Activated CD4-positive, CD25-positive, alpha-beta regulatory T cell treated with anti-CD3 and anti-CD28 coated beads, Interleukin-2, amount 50 U/mL, for 72 hours (primary cell): ENCODE results near the gene KCNT1.

ENCODE experiments used
- DNase-seq: peaks from one replicate; pipeline ENCODE4 v3.0.0; 2021

Gene KCNT1

DNA sequence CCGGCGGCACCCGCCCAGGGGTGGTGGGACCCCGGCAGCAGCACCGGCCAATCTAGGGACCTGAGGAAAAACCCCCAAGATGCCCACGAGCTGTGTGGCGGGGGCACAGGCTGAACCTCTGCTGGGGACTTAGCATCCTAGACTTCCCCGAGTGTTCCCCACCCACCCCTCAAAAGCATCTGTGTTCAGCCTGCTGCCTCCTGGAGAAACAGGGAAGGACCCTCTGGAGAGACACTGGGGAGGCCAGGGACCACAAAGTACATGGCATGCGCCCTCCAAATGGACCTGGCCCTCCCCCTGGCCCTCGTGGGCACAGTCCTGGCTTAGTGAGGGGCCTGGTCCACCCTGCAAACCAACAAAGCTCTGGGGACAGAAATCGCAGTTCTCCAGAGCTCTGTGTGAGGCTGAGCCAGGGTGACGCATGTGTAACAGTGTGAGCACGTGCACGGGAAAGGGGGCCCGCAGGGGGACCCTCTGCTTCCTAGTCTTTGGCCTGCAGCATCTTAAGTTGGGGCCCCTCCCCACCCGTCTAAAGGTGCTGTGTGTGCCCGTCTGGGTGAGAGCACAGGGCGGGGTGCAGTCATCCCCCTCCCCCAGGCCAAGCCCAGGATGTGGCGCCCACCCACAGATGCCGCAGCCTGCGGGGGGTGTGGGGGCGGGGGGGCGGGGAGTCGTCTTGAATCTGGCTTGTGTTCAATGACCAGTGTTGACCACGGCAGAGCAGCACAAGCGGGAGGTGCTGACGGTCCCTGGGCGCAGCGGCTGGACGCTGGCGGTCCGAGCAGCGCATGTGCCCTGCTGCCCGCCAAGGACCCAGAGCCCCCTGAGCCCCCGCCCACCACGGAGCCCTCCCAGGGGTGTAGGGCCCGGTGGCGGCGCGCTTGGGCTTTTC, 672 bp upstream of the KCNT1 start:
- no peak for DNase-seq

- DNase-seq, result no peak
These were observed 1.7 kb downstream of the KCNT1 start for GRCh38 chr9:135703726-135704125.

DNA sequence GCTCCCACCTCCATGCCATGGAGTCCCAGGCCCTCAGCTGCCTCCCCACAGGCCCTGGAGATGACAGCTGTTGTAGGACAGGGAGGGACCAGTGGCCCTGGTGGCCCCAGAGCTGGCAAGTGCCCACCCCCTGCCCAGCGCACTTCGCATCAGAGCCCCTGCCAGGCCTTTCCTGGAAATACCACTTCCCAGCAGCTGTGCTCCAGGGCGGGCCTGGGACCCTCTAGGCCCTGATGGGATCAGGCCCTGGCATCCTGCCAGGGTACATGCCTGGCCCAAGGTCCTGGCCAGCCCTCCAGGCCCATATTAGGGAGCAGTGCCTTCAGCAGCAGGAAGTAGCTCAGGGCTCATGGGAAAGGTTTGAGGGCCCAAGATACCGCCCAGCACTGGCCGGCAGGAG, 2.5 kb downstream of the KCNT1 start:
- DNase-seq, result no peak

- DNase-seq, result no peak
These were observed 3.4 kb downstream of the KCNT1 start for GRCh38 chr9:135705376-135705775.

DNA sequence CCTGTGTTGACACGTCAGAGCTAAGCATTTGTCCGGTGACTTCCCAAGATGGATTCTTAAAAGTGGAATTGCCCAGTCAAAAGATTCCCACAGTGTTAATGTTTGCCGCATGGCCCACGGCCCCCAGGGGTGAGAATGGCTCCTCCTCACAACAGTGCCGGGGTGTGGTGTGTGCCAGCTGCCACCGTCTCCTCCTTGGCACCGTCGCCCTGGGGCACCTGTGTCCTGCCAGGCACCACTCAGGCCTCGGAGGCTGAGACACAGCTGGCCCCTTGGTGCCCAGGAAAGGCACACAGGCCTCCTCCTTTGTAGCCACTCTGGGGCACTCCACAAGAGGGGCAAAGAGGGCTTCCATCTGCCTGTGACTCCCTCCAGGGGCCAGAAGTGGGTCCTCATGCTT, 4.3 kb downstream of the KCNT1 start:
- no peak for DNase-seq

- no peak for DNase-seq
These were observed 5.5 kb downstream of the KCNT1 start for GRCh38 chr9:135707252-135708138.

- no peak for DNase-seq
These were observed 6.2 kb downstream of the KCNT1 start for GRCh38 chr9:135708164-135708563.

GRCh38 chr9:135711391-135711790, 9.4 kb downstream of the KCNT1 start:
- DNase-seq, result no peak

DNA sequence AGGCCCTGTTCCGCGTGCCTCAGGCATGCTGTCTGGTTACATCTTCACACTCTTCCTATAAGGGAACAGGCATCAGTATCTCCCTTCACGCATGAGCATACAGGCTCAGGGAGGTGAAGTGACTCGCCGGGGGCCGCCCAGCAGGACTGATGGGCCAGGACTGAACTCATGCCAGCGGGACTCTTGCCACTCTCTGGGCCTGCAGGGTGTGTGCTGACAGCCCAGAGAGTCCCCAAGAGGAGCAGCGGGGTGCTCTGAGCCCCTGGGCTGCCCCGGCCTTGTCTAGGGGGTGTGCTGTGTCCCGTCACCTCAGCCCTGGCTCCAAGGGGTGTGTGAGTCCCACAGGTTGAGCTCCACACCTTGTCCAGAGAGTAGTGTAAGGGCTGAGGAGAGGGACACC, 9.9 kb downstream of the KCNT1 start:
- DNase-seq, result no peak

DNA sequence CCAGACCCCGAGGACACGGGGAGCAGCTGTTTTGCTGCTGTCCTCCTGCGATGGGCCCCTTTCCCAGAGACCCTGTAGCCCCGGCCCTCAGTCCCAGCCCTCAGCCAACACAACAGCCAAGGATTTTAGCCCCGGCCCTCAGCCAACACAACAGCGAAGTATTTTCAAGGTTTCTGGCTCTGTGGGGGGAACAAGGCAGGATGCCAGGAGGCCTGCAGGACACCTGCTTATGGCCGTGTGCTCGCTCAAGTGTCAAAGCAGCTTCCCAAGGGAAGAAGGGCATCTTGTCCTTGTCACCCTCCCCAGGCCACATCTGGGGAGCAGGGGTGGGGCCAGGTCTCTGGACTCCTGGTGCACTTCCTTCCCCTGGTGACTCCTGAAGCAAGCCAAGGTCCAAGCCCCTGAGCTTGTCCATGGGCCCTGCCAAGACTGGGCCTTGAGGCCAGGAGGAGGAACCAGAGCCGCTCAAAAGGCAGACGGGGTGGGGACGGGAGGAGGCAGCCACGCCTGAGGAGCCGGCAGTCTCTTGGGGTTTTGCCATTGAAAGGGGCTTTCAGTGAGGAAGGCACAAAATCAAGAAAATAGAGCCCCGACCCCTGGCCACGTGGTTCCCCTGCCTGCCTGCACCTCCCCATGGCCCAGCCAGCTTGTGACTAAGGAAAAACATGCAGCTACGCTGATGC, 10.8 kb downstream of the KCNT1 start:
- no peak for DNase-seq

GRCh38 chr9:135714242-135715055, 12.5 kb downstream of the KCNT1 start:
- no peak for DNase-seq

DNA sequence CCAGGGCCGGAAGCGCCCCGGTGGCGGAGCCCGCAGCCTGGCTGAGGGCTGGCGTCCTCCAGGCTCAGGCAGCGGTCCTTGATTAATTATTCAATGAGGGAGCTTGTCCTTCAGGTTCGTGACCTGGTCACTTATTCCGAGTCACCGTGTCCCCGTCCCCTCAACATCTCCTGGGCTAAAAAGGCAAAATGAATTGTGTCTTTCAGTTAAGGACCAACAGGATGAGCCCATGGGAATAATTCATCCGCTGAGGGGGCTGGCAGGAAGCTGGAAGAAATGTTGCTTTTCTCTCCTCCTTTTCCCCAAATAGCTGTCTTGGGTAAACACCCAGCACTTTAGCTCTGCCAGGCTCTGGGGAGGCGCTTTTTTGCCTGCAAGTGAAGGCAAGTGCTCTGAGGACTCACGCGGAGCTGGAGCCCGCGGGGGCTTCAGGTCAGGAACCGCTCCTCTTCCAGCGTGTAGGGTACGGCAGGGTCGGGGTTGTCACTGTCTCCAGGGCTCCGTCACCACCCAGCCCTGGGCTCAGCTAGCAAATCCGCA, 13.1 kb downstream of the KCNT1 start:
- DNase-seq, result no peak

GRCh38 chr9:135716045-135716444, 14.1 kb downstream of the KCNT1 start:
- no peak for DNase-seq

- DNase-seq, result no peak
These were observed 15.4 kb downstream of the KCNT1 start for GRCh38 chr9:135717410-135717809.

- DNase-seq, result no peak
These were observed 16.6 kb downstream of the KCNT1 start for GRCh38 chr9:135718616-135719015.

GRCh38 chr9:135719472-135719871, 17.5 kb downstream of the KCNT1 start:
- DNase-seq, result no peak

GRCh38 chr9:135722365-135722764, 20.4 kb downstream of the KCNT1 start:
- no peak for DNase-seq

DNA sequence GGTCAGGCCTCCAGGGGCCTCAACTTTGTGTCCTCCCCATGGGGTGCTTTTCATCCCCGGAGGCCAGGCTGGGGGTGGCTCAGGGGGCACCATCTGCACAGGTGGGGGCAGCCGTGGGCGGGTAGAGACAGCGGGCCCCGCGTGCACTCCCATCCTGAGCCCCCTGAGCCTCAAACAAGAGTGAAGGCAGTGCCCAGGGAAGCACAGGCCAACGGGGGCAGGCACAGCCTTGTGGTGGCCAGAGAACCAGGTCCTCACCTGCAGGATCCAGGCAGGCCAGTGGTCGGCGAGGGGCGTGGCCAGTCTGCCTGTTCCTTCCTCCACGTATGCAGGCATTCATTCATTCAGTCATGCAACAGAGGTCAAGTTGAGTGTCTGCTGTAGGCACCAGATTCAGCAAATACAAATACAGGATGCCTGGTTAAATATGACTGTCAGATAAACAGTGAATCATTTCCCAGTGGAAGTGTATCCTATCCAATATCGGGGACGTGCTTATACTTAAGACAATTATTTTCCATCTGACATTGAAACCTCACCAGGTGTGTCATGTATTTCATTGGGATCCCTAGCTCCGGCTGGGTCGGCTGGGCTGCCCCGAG, 22.3 kb downstream of the KCNT1 start:
- no peak for DNase-seq

DNA sequence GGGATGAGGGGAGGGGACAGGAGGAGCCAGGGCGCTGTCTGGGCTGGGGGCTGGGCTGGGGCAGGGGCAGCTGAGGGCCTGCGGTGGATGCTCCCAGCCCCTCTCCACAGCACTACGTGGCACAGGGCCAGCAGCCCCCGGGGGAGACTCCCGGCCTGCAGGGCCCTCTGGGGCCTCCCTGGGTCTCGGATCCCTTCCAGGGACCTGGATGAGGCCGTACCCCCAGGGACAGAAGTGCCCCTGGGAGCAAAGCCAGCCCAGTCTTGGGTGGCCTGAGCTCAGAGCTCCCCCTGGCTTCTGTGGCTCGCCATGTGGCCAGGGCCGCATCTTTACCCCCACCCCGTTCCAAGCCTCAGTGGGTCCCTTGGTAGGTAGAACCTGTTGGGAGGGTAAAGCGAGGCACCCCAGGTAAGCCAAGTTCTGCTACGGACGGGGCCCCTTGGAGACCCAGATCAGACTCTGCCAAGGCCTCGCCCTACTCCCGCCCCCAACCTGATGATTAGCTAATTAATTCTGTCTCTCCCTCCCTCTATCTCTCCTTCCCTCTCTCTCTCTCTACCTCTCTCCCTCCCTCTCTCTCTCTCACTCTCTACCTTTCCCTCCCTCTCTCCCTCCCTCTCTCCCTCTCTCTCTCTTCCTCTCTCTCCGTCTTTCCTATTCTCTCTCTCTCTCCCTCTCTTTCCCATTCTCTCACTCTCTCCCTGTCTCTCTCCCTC, 24.3 kb downstream of the KCNT1 start:
- DNase-seq, result no peak

DNA sequence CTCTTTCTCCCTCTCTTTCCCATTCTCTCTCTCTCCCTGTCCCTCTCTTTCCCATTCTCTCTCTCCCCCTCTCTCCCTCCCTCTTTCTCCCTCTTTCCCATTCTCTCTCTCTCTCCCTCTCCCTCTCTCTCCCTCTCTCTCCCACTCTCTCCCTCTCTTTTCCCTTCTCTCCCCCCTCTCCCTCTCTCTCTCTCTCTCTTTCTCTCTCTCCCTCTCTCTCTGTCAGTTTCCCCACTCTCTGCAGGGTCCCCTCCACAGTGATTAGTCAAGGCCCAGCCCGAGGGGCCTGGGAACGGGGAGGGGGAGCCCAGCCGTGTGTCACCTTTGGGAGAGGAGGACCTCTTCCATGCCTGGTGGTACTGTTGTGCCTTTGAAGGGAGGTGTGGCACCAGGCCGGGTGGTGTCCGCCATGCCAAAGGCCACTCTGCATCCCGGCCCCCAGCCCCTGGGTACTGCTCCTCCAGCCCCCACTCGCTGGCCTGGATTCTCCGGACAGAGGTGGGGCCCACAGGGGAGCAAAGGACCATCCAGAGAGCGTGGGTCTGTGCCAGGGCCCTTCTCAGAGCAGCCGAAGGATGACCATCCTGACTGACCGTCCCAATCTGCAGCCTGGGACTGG, 25.4 kb downstream of the KCNT1 start:
- DNase-seq, result no peak
